ENCODE measurements around the gene KDM4B.

KDM4B gene

DNA sequence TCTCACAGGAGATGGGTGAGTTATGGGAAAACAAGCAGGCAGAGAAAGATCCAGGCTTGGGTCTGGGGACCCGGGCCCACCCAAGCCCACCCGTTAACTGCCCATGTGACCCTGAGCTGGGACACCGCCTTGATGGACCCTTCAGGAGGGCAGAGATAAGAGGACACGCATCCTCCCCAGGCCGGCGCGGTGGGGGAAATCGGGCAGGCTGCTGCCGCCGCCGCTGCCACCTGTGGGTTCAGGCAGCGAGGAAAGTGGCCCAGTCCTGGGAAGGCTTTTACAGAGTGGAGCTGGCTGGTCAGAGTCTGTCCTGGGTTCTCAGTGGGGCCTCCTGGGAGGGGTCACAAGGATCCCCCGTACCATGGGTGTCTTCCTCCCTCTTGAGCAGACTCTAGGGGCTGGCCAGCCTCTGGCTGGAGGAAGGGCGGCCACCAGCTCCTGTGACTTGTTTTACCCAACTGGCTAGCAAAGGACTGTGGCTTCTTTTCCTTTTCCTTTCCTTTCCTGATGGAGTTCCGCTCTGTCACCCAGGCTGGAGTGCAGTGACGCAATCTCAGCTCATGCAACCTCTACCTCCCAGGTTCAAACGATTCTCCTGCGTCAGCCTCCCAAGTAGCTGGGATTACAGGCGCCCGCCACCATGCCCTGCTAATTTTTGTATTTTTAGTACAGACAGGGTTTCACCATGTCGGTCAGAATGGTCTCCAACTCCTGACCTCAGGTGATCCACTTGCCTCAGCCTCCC, 155.4 kb downstream of the KDM4B start:
- DNase-seq (ENCODE audit: low read depth in 2 of 2) = no peak
- TF ChIP-seq, protein P1, sequence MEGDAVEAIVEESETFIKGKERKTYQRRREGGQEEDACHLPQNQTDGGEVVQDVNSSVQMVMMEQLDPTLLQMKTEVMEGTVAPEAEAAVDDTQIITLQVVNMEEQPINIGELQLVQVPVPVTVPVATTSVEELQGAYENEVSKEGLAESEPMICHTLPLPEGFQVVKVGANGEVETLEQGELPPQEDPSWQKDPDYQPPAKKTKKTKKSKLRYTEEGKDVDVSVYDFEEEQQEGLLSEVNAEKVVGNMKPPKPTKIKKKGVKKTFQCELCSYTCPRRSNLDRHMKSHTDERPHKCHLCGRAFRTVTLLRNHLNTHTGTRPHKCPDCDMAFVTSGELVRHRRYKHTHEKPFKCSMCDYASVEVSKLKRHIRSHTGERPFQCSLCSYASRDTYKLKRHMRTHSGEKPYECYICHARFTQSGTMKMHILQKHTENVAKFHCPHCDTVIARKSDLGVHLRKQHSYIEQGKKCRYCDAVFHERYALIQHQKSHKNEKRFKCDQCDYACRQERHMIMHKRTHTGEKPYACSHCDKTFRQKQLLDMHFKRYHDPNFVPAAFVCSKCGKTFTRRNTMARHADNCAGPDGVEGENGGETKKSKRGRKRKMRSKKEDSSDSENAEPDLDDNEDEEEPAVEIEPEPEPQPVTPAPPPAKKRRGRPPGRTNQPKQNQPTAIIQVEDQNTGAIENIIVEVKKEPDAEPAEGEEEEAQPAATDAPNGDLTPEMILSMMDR (IDR thresholded peaks at IDR 0.05; ENCODE audit: low read depth, low read length) = no peak
- H3K4me3 ChIP-seq (replicated peaks in 1 of 2; ENCODE audit: low read depth in 2 of 2, low read length in 2 of 2) = no peak overlapping the region

DNA sequence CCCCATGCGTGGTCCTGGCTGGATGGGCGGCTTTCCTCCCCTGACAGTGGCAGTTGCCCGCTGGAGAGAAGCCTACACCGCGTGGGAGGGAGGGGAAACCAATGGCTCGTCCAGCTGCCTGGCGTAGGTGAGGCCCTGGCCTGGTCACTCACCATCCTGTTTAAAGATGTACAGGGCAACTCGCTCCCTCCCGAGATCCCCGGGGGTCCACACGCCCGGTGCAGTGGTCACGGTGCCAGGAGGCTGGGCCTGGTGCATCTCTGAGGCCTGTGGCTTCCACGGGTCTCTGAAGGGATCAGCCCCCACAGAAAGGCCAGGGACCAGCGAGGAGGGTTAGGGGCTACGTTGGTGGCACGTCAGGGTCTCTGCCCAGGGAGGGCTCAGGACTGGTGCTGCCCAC, 156.5 kb downstream of the KDM4B start:
- no peak overlapping the region for H3K4me3 ChIP-seq (replicated peaks in 1 of 2; ENCODE audit: low read depth in 2 of 2, low read length in 2 of 2)
- TF ChIP-seq, protein P1 (IDR thresholded peaks at IDR 0.05; ENCODE audit: low read depth, low read length) = no peak
- DNase-seq (ENCODE audit: low read depth in 2 of 2) = no peak

DNA sequence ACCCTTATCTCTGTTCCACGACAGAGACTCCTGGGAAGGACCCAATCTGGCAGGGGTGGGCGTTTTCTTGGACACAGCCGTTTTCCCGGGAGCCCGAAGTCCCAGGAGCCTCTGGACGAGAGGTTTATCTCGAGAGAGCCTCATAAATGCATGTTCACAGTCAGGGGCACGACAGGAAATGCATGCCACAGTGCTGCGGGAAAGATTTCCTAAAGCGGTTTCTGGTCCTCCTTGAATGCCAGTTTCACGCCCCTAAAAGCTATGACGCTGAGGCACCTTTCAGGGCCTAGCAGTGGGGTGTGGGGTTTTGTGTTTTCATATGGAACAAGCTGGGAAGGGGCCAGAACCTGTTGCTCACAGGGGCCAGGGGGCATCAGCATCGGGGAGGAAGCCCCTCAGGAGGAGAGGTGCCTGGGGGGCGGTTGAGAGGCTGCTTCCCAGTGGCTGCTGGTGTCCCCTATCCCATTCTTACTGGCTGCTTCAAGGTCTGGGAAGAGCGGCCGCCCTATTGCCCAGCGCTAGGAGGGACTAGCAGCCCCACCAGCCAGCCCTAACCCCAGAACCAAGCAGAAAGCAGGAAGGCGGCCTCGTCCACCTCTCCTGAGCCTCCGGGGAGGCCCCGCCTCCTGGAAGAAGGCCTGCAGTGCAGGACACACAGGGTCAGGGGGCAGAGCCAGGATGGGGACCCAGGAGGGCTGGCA, 157.0 kb downstream of the KDM4B start:
- TF ChIP-seq, protein P1 (IDR thresholded peaks at IDR 0.05; ENCODE audit: low read depth, low read length) = no peak
- DNase-seq (ENCODE audit: low read depth in 2 of 2) = peak in 1 of 2 donors; percentile 61

DNA sequence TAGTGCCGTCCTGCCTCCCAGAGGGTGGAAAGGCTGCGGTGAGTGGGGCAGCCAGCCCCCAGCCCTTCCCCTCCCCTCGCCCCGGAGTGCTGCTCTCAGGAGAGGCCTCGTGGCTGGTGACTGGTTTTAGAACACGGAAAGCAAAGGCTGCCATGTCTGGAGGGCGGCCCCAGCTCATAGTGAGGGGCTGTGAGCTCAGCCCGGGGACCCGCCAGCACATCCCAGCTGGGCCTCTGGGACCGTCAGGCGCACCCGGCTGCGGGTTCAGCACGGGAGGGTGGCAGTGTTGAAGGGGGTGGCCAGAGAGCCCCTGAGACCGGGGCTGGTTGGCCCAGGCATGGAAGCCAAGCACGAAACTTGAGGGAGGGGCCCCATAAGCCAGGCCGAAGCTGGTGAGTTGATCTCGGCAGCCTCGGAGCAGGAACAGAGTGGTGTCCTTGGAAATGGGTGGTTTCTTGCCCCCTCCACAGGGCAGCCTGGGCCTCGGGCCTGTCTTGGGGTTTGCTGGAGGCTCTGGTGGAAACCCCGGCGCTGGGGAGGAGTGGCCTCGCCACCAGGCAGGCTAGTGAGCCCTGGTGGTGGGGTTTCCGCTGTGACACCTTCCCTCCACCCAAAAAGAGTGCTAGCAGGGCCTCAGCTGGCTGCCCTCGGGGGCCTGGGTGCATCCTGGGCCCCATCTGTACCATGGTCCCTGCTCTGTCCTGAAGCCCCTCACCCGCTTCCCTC, 157.7 kb downstream of the KDM4B start:
- H3K4me3 ChIP-seq (replicated peaks in 1 of 2; ENCODE audit: low read depth in 2 of 2, low read length in 2 of 2) = no peak overlapping the region
- TF ChIP-seq, protein P1 (IDR thresholded peaks at IDR 0.05; ENCODE audit: low read depth, low read length) = no peak
- no peak for DNase-seq (ENCODE audit: low read depth in 2 of 2)

More for the DNA sequence above, 157.0 kb downstream of the KDM4B start:
- no peak overlapping the region for H3K4me3 ChIP-seq (replicated peaks in 1 of 2; ENCODE audit: low read depth in 2 of 2, low read length in 2 of 2)

DNA sequence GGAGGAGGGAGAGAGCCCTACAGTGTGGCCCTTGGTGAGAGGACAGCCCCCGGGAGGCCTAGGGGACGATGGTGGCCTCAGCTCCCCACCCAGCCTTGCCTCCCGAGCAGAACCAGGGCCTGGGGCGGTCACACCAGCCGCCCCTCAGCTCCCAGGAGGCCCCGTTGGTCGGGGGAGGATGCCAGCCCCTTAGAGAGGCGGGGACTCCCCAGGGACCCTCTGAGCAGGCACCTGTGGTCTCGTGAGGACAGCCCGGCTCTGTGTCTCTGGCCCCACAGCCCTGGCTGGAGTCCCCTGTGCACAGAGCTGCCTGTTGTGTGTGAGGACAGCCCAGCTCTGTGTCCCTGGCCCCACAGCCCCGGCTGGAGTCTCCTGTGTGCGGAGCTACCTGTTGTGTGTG, 158.8 kb downstream of the KDM4B start:
- no peak for DNase-seq (ENCODE audit: low read depth in 2 of 2)
- TF ChIP-seq, protein P1 (IDR thresholded peaks at IDR 0.05; ENCODE audit: low read depth, low read length) = no peak
- H3K4me3 ChIP-seq (replicated peaks in 1 of 2; ENCODE audit: low read depth in 2 of 2, low read length in 2 of 2) = no peak overlapping the region

DNA sequence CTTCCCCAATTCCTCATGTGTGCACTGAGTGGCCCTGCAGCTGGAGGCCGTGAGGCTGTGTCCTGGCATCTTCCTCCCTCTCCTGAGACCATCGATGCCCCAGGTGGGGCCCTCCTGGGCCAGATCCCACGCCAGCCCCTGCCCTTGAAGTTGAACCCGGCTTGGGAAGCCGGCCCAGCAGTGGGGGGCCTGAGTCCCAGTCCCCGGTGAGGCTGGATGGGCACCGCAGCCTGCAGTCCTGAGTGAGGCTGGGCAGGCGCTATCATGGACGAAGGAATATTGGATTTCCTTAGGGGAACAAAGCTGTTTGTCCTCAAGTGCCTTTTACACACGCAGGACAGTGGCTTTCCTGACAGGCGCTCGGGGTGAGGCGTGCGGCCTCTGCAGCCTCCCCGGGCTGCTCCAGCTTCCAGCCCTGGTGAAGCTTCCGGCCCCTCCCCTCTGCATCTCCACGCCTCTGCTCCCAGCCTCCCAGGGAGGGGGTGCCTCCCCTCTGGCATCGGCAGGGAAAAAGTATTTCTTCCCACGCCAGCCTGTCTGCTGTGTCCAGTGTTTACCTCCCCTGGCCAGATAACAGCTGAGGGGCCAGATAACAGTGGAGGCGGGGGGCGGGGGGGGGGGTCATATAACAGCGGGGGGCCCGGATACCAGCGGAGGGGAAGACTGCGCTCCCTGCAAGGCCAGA, 159.5 kb downstream of the KDM4B start:
- no peak overlapping the region for H3K4me3 ChIP-seq (replicated peaks in 1 of 2; ENCODE audit: low read depth in 2 of 2, low read length in 2 of 2)
- TF ChIP-seq, protein P1 (IDR thresholded peaks at IDR 0.05; ENCODE audit: low read depth, low read length) = no peak
- DNase-seq (ENCODE audit: low read depth in 2 of 2) = peak; percentile 32 to 92

Data from cardiac fibroblast (primary cell).